H9 (cell line): ENCODE measurements around the gene TMCO6. TPM values are rescaled to one million over a fixed set of nuclear protein-coding genes. Genes with fewer than 3 reads are reported as not detected.

Source experiments
- DNase-seq: peaks from one replicate; pipeline ENCODE4 v3.0.0-alpha.2; 2017
- H2AFZ ChIP-seq: one replicate; pipeline ENCODE4 v1.6.1; 2013; ENCODE audit warnings: mild to moderate bottlenecking, low read length, control low read depth, moderate library complexity
- H2AK5ac ChIP-seq: 2 replicates; pipeline ENCODE4 v1.6.1; 2013; ENCODE audit warnings: low read length, control low read depth, mixed read lengths; ENCODE audit not compliant: insufficient read length
- H2BK120ac ChIP-seq: one replicate; pipeline ENCODE4 v1.6.1; 2013; ENCODE audit warnings: low read depth, mild to moderate bottlenecking, low read length, control low read depth, inconsistent platforms; ENCODE audit not compliant: poor library complexity, severe bottlenecking
- H2BK12ac ChIP-seq: 2 replicates; pipeline ENCODE4 v1.6.1; 2013; ENCODE audit warnings: low read length, control low read depth, mixed read lengths, low read depth; ENCODE audit not compliant: insufficient read length
- H2BK15ac ChIP-seq: 2 replicates; pipeline ENCODE4 v1.6.1; 2013; ENCODE audit warnings: low read depth, low read length, control low read depth
- H2BK20ac ChIP-seq: one replicate; pipeline ENCODE4 v1.6.1; 2013; ENCODE audit warnings: low read depth, mild to moderate bottlenecking, low read length, control low read depth, inconsistent platforms; ENCODE audit not compliant: poor library complexity, severe bottlenecking
- H2BK5ac ChIP-seq: 2 replicates; pipeline ENCODE4 v1.6.1; 2013; ENCODE audit warnings: low read length, control low read depth, mixed read lengths; ENCODE audit not compliant: insufficient read length
- H3K14ac ChIP-seq: 2 replicates; pipeline ENCODE4 v1.6.1; 2013; ENCODE audit warnings: low read length, control low read depth; ENCODE audit not compliant: insufficient read depth
- H3K18ac ChIP-seq: 2 replicates; pipeline ENCODE4 v1.6.1; 2013; ENCODE audit warnings: low read depth, mild to moderate bottlenecking, mixed read lengths, low read length, control low read depth; ENCODE audit not compliant: insufficient read length
- H3K23ac ChIP-seq: 2 replicates; pipeline ENCODE4 v1.6.1; 2013; ENCODE audit warnings: low read length, control low read depth, mixed read lengths, low read depth; ENCODE audit not compliant: insufficient read length
- H3K23me2 ChIP-seq: 2 replicates; pipeline ENCODE4 v1.6.1; 2013; ENCODE audit warnings: low read depth, mild to moderate bottlenecking, mixed read lengths, low read length, control low read depth; ENCODE audit not compliant: insufficient read length, poor library complexity, severe bottlenecking
- H3K27ac ChIP-seq: 2 replicates; pipeline ENCODE4 v1.5.1; 2013; ENCODE audit warnings: low read length, control low read depth, mixed read lengths, low read depth; ENCODE audit not compliant: insufficient read length
- H3K27me3 ChIP-seq: 2 replicates; pipeline ENCODE4 v1.6.1; 2013; ENCODE audit warnings: low read length, control low read depth, inconsistent platforms; ENCODE audit not compliant: insufficient read depth
- H3K4ac ChIP-seq: 2 replicates; pipeline ENCODE4 v1.6.1; 2013; ENCODE audit warnings: low read depth, mild to moderate bottlenecking, control low read depth, inconsistent platforms, low read length, moderate library complexity
- H3K4me1 ChIP-seq: 2 replicates; pipeline ENCODE4 v1.6.1; 2013; ENCODE audit warnings: low read length, control low read depth, inconsistent platforms; ENCODE audit not compliant: insufficient read depth
- H3K4me2 ChIP-seq: 2 replicates; pipeline ENCODE4 v1.6.1; 2013; ENCODE audit warnings: low read length, control low read depth, mixed read lengths; ENCODE audit not compliant: insufficient read length, insufficient read depth
- H3K56ac ChIP-seq: 2 replicates; pipeline ENCODE4 v1.6.1; 2013; ENCODE audit warnings: low read depth, mild to moderate bottlenecking, mixed read lengths, low read length, control low read depth; ENCODE audit not compliant: insufficient read length
- H3K79me1 ChIP-seq: 2 replicates; pipeline ENCODE4 v1.6.1; 2013; ENCODE audit warnings: low read depth, mild to moderate bottlenecking, moderate library complexity, low read length, control low read depth, inconsistent platforms; ENCODE audit not compliant: insufficient read depth, poor library complexity, severe bottlenecking
- H3K79me2 ChIP-seq: 2 replicates; pipeline ENCODE4 v1.6.1; 2013; ENCODE audit warnings: low read length, control low read depth, inconsistent platforms; ENCODE audit not compliant: insufficient read depth
- H3K9ac ChIP-seq: 2 replicates; pipeline ENCODE4 v1.6.1; 2013; ENCODE audit warnings: low read length, control low read depth, mixed read lengths; ENCODE audit not compliant: insufficient read length; ENCODE audit errors: extremely low read depth
- H3K9me3 ChIP-seq: one replicate; pipeline ENCODE4 v1.6.1; 2013; ENCODE audit warnings: low read depth, low read length, inconsistent platforms; ENCODE audit not compliant: control insufficient read depth
- H3T11ph ChIP-seq: one replicate; pipeline ENCODE4 v1.6.1; 2013; ENCODE audit warnings: mild to moderate bottlenecking, low read length, control low read depth, inconsistent platforms
- H4K20me1 ChIP-seq: one replicate; pipeline ENCODE4 v1.6.1; 2013; ENCODE audit not compliant: control insufficient read depth, insufficient read length, insufficient read depth
- H4K5ac ChIP-seq: 2 replicates; pipeline ENCODE4 v1.6.1; 2013; ENCODE audit warnings: low read depth, mild to moderate bottlenecking, mixed read lengths, low read length, control low read depth; ENCODE audit not compliant: insufficient read length
- H4K8ac ChIP-seq: replicated peaks from 2 replicates; pipeline ENCODE4 v1.6.1; 2013; ENCODE audit warnings: low read length, control low read depth, mixed read lengths, low read depth; ENCODE audit not compliant: insufficient read length
- H4K91ac ChIP-seq: 2 replicates; pipeline ENCODE4 v1.6.1; 2013; ENCODE audit warnings: low read depth, mild to moderate bottlenecking, moderate library complexity, mixed read lengths, low read length, control low read depth; ENCODE audit not compliant: insufficient read length
- H3K27ac Mint-ChIP-seq, 3 experiments: 2 replicates in 2 of 3; 3 replicates in 1 of 3; pipeline ENCODE4 v1.8.0; 2020 to 2021; ENCODE audit warnings: mixed read lengths in 3 of 3, mild to moderate bottlenecking in 1 of 3, moderate library complexity in 1 of 3
- H3K27me3 Mint-ChIP-seq: 2 replicates; pipeline ENCODE4 v1.8.0; 2021; ENCODE audit warnings: low read depth, mild to moderate bottlenecking, moderate library complexity, mixed read lengths
- H3K36me3 Mint-ChIP-seq, 3 experiments: 2 replicates in 2 of 3; 3 replicates in 1 of 3; pipeline ENCODE4 v1.8.0; 2020 to 2021; ENCODE audit warnings: low read depth in 3 of 3, mixed read lengths in 3 of 3; ENCODE audit not compliant: insufficient read depth in 1 of 3
- H3K4me1 Mint-ChIP-seq, 2 experiments: 2 replicates each; pipeline ENCODE4 v1.8.0; 2020; ENCODE audit warnings: mixed read lengths in 2 of 2
- H3K4me3 Mint-ChIP-seq, 2 experiments: 2 replicates in 1 of 2; 3 replicates in 1 of 2; pipeline ENCODE4 v1.8.0; 2020 to 2021; ENCODE audit warnings: mild to moderate bottlenecking in 2 of 2, mixed read lengths in 2 of 2, moderate library complexity in 1 of 2
- H3K9me3 Mint-ChIP-seq, 2 experiments: 2 replicates in 1 of 2; 3 replicates in 1 of 2; pipeline ENCODE4 v1.8.0; 2020; ENCODE audit warnings: mild to moderate bottlenecking in 2 of 2, mixed read lengths in 2 of 2, moderate library complexity in 1 of 2
- CTCF ChIP-seq: fragments of 200-600 bp; sonication (generic); conservative IDR thresholded peaks from 3 replicates; pipeline ENCODE4 v1.8.0; 2021; ENCODE audit warnings: antibody characterized with exemption, mild to moderate bottlenecking
- WGBS: extraction: QIAGEN DNeasy Blood & Tissue Kit; methylation state at CpG from one replicate; pipeline ENCODE4 v1.1.7; 2013; ENCODE audit warnings: missing lambda C conversion rate, low lambda C conversion rate, mixed read lengths; ENCODE audit not compliant: insufficient read length; ENCODE audit errors: extremely low coverage; 5-methylcytosine and 5-hydroxymethylcytosine counted together
- total RNA-seq: library from RNA; stranded (reverse); gene quantifications from 2 replicates; pipeline ENCODE4 v1.2.1, GENCODE V29; 2021

The TMCO6 gene
- total RNA-seq, 1 experiment from 2014 or later, result 39.3 TPM

- Histone ChIP-seq H2BK15ac (no peak overlapping the region), H2BK20ac (no peak overlapping the region), H3K4ac (no peak overlapping the region), H2AFZ (no peak overlapping the region), H3K56ac (no peak overlapping the region), H3K14ac (no peak overlapping the region), H2BK120ac (no peak overlapping the region), H4K8ac (no peak overlapping the region), H3K18ac (no peak overlapping the region), H4K5ac (no peak overlapping the region), H4K91ac (no peak overlapping the region), H3K4me2 (no peak overlapping the region), H4K20me1 (no peaks in the 10 kb centered on the region), H3K27me3 (no peaks in the 10 kb centered on the region), H3K9me3 (no peaks in the 10 kb centered on the region), H2BK12ac (no peak overlapping the region), H3K9ac (no peak overlapping the region), H2BK5ac (no peak overlapping the region), H3K23ac (no peak overlapping the region), H3K4me1 (no peaks in the 10 kb centered on the region), H3K79me2 (no peaks in the 10 kb centered on the region), H2AK5ac (no peak overlapping the region), H3K79me1 (no peaks in the 10 kb centered on the region), H3K27ac (no peak overlapping the region), H3K23me2 (no peaks in the 10 kb centered on the region), H3T11ph (no peak overlapping the region)
- Mint-ChIP-seq H3K9me3 (no peaks in the 10 kb centered on the region), H3K4me3 (no peak overlapping the region), H3K36me3 (peaks cover 6 to 84% (median 39%) of the 10 kb centered on the region in 3 experiments), H3K27ac (no peak overlapping the region), H3K27me3 (no peaks in the 10 kb centered on the region), H3K4me1 (no peaks in the 10 kb centered on the region)
- TF ChIP-seq CTCF, result no peak
- no CpG with 5 or more reads among the region's 7 CpGs for WGBS
- DNase-seq, result no peak
Measured at GRCh38 chr5:140678993-140679392, 39.7 kb downstream of the TMCO6 start.
